CD4-positive, alpha-beta T cell (primary cell): ENCODE data around the gene MAGEB2. TPM values are rescaled to one million over a fixed set of nuclear protein-coding genes. Genes with fewer than 3 reads are reported as not detected.

Experiments used
- ATAC-seq: fragments of 200-7000 bp; cut with Tn5 transposase; one replicate; pipeline ENCODE4 v1.10.0; 2022; ENCODE audit warnings: mild to moderate bottlenecking; ENCODE audit not compliant: poor library complexity
- CTCF ChIA-PET: fragments of 350-600 bp; sonication (Branson Sonifier 250); formaldehyde crosslinking; loops from one replicate; lab custom pipeline; 2021; ENCODE audit warnings: antibody characterized with exemption, inconsistent platforms; lab: Charles Lee
- POLR2A ChIA-PET: fragments of 350-600 bp; sonication (Branson Sonifier 250); formaldehyde crosslinking; loops from one replicate; lab custom pipeline; 2021; ENCODE audit warnings: antibody characterized with exemption, inconsistent platforms; lab: Charles Lee
- DNase-seq, 14 experiments: peaks; one replicate each; pipeline ENCODE4 v3.0.0-alpha.2; 2013 to 2020; ENCODE audit warnings: mixed read lengths in 2 of 14
- H3K27ac ChIP-seq, 2 donors: one replicate each; pipeline versions ENCODE4 v1.5.1 to v1.7.0; 2013; ENCODE audit warnings: low read length in 2 of 2, low read depth in 1 of 2, mild to moderate bottlenecking in 1 of 2
- H3K27me3 ChIP-seq, 2 experiments: 1 replicate in 1 of 2; 2 replicates in 1 of 2; pipeline versions ENCODE4 v1.6.1 to v1.7.0; 2013; ENCODE audit warnings: low read length in 2 of 2, control low read depth in 1 of 2, mild to moderate bottlenecking in 1 of 2, moderate library complexity in 1 of 2; ENCODE audit not compliant: insufficient read depth in 2 of 2, control insufficient read depth in 1 of 2
- H3K36me3 ChIP-seq: one replicate; pipeline ENCODE4 v1.6.1; 2013; ENCODE audit warnings: low read length, control low read depth; ENCODE audit not compliant: insufficient read depth
- H3K4me1 ChIP-seq: one replicate; pipeline ENCODE4 v1.6.1; 2013; ENCODE audit warnings: low read length, control low read depth; ENCODE audit not compliant: insufficient read depth
- H3K4me3 ChIP-seq: one replicate; pipeline ENCODE4 v1.5.1; 2013; ENCODE audit warnings: mild to moderate bottlenecking, low read length, moderate library complexity
- H3K9me3 ChIP-seq, 2 experiments: 1 replicate in 1 of 2; 2 replicates in 1 of 2; pipeline versions ENCODE4 v1.6.1 to v1.7.0; 2013; ENCODE audit warnings: low read length in 2 of 2, mild to moderate bottlenecking in 2 of 2, control low read depth in 1 of 2, moderate library complexity in 1 of 2; ENCODE audit not compliant: control insufficient read depth in 1 of 2, insufficient read depth in 1 of 2
- H3K27ac Mint-ChIP-seq: one replicate; pipeline ENCODE4 v1.8.0; 2020; ENCODE audit warnings: mixed read lengths
- H3K27me3 Mint-ChIP-seq: one replicate; pipeline ENCODE4 v1.8.0; 2021; ENCODE audit warnings: mixed read lengths
- H3K36me3 Mint-ChIP-seq: one replicate; pipeline ENCODE4 v1.8.0; 2021; ENCODE audit warnings: low read depth, mixed read lengths
- H3K4me1 Mint-ChIP-seq: one replicate; pipeline ENCODE4 v1.8.0; 2021; ENCODE audit warnings: low read depth, mixed read lengths
- H3K4me3 Mint-ChIP-seq: one replicate; pipeline ENCODE4 v1.8.0; 2020; ENCODE audit warnings: mild to moderate bottlenecking, mixed read lengths
- H3K9me3 Mint-ChIP-seq: one replicate; pipeline ENCODE4 v1.8.0; 2020; ENCODE audit warnings: mixed read lengths
- CTCF ChIP-seq: fragments of 200-600 bp; IDR thresholded peaks from one replicate; pipeline ENCODE4 v1.8.0; 2022; ENCODE audit warnings: antibody characterized with exemption, mild to moderate bottlenecking
- intact Hi-C, 2 experiments: fragments of 100-400 bp; cut with DNase I in 1 of 2; cut with micrococcal nuclease in 1 of 2; formaldehyde crosslinking; loops; one replicate each; pipeline versions ENCODE4 v1.15.1 to v1.9.0; 2023 to 2025; cut with DNase I, micrococcal nuclease
- total RNA-seq, 174 experiments: library from RNA in 2 of 174; stranded (reverse) in 2 of 174; gene quantifications; one replicate each; pipeline ENCODE4 v1.2.3 and lab custom pipeline; 2021 to 2026

MAGEB2 gene
- total RNA-seq, 2 experiments from 2014 or later = not detected

- no peaks in the 10 kb centered on the region for H3K4me1 ChIP-seq
- Mint-ChIP-seq H3K27ac (no peak within 1 kb of the TSS), H3K4me1 (no peaks in the 10 kb centered on the region), H3K27me3 (no peaks in the 10 kb centered on the region), H3K9me3 (no peaks in the 10 kb centered on the region), H3K4me3 (no peak within 1 kb of the TSS), H3K36me3 (no peaks in the 10 kb centered on the region)
- ATAC-seq = no peak
- H3K36me3 ChIP-seq = no peaks in the 10 kb centered on the region
- ChIA-PET POLR2A (no interaction called here), CTCF (no interaction called here)
- no peak within 1 kb of the TSS for H3K27ac ChIP-seq
- H3K4me3 ChIP-seq = no peak within 1 kb of the TSS
- no peak for TF ChIP-seq CTCF
- no peaks in the 10 kb centered on the region for H3K9me3 ChIP-seq
- intact Hi-C loops = no loop called here
- no peak for DNase-seq
- no peaks in the 10 kb centered on the region for H3K27me3 ChIP-seq
These were observed 15.0 kb downstream of the MAGEB2 start, which contains the start of gene MAGEB3 for GRCh38 chrX:30230395-30230794. TSS of gene MAGEB3 (plus strand) at chrX:30230657. CDS start at chrX:30235925, 5,268 bp downstream.

GRCh38 chrX:30241724-30242415 lies 26.5 kb downstream of the MAGEB2 start, which contains the start of gene MAGEB4:
TSS of gene MAGEB4 (plus strand) at chrX:30242000. CDS start at chrX:30242136, 136 bp downstream.
- no peaks in the 10 kb centered on the region for H3K27me3 ChIP-seq
- DNase-seq = no peak
- Mint-ChIP-seq H3K4me1 (no peaks in the 10 kb centered on the region), H3K9me3 (no peaks in the 10 kb centered on the region), H3K27me3 (no peaks in the 10 kb centered on the region), H3K27ac (no peak within 1 kb of the TSS), H3K4me3 (no peak within 1 kb of the TSS), H3K36me3 (no peaks in the 10 kb centered on the region)
- no peaks in the 10 kb centered on the region for H3K36me3 ChIP-seq
- H3K9me3 ChIP-seq = peaks cover 0 to 3% of the 10 kb centered on the region in 2 experiments
- CTCF ChIA-PET = interaction anchor here (0.6 kb wide), 1 partner anchor 23 kb away, joined by 3 read pairs; no protein-coding TSS in a partner anchor
- POLR2A ChIA-PET = no interaction called here
- H3K27ac ChIP-seq = no peak within 1 kb of the TSS
- TF ChIP-seq CTCF = no peak
- ATAC-seq = no peak
- H3K4me3 ChIP-seq = no peak within 1 kb of the TSS
- intact Hi-C loops = no loop called here
- H3K4me1 ChIP-seq = no peaks in the 10 kb centered on the region

GRCh38 chrX:30246769-30247489 lies 31.6 kb downstream of the MAGEB2 start, which contains the start of gene MAGEB1:
TSS of gene MAGEB1 (plus strand) at chrX:30247146. CDS start at chrX:30250494, 3,348 bp downstream.
- Histone ChIP-seq H3K36me3 (no peaks in the 10 kb centered on the region), H3K27ac (no peak within 1 kb of the TSS), H3K4me1 (no peaks in the 10 kb centered on the region), H3K4me3 (no peak within 1 kb of the TSS), H3K9me3 (peaks cover 0 to 8% of the 10 kb centered on the region in 2 experiments), H3K27me3 (no peaks in the 10 kb centered on the region)
- DNase-seq (no peak), ATAC-seq (no peak)
- H3K27ac Mint-ChIP-seq = no peak within 1 kb of the TSS
- TF ChIP-seq CTCF = no peak
- no peaks in the 10 kb centered on the region for H3K27me3 Mint-ChIP-seq
- H3K36me3 Mint-ChIP-seq = no peaks in the 10 kb centered on the region
- no peaks in the 10 kb centered on the region for H3K4me1 Mint-ChIP-seq
- ChIA-PET CTCF (no interaction called here), POLR2A (no interaction called here)
- H3K4me3 Mint-ChIP-seq = no peak within 1 kb of the TSS
- no peaks in the 10 kb centered on the region for H3K9me3 Mint-ChIP-seq
- intact Hi-C loops = no loop called here
